GM12874 (cell line): ENCODE results near the gene MAPRE3.
A peak's percentile ranks its signal among the peaks of the same experiment; 100 is the strongest.

ENCODE experiments used
- TF ChIP-seq, protein P1 (sequence below): IDR thresholded peaks from 2 replicates; pipeline ENCODE4 v1.5.1; 2011; ENCODE audit warnings: low read depth, mild to moderate bottlenecking, control low read depth, low read length, moderate library complexity; ENCODE audit not compliant: insufficient read depth

Gene MAPRE3

DNA sequence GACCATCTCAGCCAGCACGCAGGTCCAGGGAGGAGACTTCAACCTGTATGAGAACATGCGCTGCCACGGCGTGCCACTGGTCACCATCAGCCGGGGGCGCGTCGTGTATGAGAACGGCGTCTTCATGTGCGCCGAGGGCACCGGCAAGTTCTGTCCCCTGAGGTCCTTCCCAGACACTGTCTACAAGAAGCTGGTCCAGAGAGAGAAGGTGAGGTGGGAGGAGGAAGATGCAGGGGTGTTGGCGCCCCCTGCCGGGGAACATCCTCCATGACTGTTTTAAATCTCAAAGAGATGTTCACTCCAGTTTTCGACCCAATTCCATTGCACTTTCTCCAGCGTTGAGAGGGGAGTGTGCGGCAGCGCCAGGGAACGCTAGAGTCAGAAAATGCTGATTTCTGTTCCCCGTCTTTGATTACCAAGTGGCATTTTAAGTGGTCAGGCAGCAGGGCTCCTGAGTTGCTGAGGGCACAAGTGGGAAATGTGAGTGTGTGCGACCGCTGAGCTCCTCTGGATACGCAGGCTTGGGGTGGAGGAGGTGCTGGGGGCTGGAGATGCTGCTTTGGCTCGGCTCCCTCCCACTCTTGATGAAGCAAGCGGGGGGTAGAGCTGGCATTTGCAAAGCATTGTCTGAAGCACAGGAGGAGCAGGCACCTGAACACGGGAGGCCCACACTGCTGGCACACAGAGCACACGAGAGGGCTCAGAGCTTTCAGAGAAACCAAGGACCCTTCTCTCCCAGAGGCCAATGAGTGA, 27.7 kb upstream of the MAPRE3 start:
- TF ChIP-seq, protein P1, sequence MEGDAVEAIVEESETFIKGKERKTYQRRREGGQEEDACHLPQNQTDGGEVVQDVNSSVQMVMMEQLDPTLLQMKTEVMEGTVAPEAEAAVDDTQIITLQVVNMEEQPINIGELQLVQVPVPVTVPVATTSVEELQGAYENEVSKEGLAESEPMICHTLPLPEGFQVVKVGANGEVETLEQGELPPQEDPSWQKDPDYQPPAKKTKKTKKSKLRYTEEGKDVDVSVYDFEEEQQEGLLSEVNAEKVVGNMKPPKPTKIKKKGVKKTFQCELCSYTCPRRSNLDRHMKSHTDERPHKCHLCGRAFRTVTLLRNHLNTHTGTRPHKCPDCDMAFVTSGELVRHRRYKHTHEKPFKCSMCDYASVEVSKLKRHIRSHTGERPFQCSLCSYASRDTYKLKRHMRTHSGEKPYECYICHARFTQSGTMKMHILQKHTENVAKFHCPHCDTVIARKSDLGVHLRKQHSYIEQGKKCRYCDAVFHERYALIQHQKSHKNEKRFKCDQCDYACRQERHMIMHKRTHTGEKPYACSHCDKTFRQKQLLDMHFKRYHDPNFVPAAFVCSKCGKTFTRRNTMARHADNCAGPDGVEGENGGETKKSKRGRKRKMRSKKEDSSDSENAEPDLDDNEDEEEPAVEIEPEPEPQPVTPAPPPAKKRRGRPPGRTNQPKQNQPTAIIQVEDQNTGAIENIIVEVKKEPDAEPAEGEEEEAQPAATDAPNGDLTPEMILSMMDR, result peak; percentile 79

DNA sequence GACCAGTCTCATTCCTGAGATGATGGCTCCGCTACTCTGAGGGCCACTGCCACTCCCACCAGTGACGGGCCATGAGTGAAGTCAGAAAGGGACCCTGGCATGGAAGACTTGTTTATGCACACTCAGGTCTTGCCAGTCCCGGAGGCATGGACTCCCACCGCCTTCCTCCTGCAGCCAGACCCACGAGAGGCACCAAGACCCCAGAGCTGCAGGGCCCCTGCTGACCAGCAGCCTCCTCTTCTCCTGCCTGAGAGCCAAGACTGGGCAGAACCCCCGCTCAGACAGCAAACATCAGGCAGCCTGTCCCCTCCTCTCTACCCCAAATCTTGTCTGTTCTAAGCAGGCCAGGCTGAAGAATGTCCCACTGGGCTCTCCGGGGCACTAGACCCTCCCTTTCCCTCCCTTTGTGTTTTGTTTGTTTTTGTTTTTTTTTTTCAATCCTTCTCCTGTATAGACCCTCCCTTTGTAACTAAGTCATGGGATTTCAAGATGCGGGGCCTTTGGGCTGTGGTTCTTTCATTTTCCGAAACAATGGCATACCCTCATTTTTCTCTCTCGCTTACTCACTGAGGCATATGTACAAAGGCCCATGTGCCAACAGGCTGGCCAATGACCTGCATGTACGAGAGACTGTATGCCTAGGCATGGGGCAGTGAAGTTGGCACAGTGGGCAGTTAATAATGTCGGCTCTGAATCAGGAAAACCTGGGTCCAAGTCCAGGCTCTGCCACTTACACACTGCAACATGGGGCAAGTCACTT, 24.3 kb upstream of the MAPRE3 start:
- TF ChIP-seq, protein P1, result no peak

DNA sequence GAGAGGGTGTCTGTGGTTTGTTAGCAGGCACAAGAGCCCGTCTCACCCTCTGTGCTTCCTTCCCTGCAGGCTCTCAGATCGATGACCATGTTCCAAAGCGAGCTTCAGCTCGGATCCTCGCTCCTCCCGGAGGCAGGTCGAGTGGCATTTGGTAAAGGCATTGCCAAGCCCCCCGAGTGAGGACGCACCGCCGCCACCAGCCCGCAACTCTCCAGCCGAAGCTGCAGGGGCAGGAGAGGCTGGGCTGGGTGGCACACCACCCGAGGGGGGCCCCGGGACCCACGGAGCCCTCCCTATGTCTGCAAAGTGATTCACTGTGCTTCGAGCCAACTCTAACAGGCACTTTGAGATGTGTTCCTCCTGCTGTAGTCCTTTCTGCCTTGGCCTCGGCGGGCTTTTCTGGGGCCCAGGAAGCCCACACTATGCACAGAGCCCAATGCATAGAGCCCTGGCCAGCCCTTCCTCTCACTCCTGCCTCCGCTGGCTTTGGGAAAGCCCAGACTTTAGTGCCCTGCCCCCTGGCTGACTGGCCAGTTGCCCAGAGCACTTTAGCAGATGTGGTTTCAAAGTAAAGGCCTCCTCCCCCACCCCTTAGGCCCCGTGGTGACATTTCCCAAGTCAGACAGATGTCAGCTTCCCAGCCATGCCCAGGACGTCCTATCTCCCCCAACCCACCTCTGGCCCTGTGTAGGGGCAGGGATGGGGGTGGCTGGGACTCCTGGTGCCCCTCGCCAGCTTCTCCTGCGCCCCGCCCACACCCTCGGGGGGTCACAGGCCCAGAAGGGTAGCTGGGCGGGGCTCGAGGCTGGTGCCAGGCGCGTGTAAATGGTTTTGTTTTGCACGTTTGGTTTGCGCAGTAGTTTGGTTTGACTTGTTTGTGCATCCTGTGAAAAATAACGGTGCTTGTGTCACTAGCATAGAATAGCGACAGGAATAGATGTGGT, 23.3 kb upstream of the MAPRE3 start:
- TF ChIP-seq, protein P1, result no peak

DNA sequence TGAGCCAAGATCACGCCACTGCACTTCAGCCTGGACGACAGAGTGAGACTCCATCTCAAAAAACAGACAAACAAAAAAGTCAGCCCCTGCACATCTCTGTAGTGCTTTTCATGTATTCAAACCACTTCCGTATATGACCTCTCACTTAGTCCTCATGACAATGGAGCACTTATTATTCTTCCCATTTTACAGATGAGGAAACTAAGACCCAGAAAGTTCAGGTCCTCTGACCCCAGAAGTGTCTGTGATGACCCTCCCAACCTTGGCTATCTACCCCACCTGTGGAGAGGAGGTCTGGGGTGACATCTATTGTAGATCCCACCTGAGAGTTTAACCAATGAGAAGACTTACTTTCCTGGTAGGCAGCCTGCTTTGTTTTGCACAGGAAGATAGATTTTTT, 21.6 kb upstream of the MAPRE3 start:
- TF ChIP-seq, protein P1, result no peak

DNA sequence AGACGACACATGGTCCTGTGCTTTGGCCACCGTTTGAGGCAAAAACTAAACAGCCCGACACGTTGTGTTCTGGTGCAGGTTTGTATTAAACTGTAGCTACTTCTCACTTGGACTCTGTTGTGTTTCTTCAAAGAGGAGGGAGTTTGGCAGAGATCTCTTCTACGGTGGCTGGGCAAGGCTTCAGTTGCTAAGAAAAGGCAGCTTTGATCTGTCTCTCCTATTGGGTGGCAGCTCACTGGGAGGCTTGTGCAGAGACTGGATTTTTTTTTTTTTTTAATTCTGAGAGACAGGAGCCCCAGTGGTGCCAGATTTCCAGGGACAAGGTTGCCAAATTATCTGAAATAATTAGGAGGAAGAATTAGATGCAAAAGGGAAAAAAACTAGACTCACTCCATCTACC, 20.2 kb upstream of the MAPRE3 start:
- TF ChIP-seq, protein P1, result no peak

DNA sequence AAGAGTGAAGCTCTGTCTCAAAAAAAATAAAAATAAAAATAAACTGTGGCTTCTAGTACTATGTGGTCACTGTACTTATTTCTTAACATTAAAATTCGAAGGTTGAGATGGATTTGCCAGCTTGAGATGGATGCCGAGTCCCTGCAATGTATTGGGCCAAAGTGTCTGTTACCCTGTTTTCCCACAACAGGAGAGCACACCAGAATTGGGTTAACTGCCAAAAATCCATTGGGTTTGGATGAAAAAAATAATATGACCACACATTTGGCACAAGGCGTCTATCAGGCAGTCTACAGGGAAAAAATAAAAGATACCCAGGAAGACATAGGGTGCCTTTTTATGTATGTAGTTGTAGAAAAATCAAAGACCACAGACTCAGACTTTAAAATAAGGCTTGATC, 19.2 kb upstream of the MAPRE3 start:
- TF ChIP-seq, protein P1, result no peak

DNA sequence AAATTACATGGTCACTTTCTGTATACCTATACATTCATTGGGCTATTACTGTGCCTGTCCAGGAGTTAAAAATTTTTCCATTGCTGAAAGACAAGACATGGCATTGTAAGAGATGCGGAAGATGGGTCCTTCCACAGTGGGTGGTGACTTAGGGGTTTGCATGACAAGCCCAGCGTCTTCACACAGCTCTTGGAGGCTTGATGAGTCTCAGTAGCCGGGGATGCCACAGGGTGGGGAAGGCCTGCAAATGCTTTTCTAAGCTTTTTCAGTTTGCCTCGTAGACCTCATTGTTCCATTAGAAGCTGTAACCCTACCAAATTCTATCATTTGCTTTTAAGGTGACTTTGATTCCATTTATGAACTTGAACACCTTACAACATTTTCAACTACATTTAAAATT, 18.1 kb upstream of the MAPRE3 start:
- TF ChIP-seq, protein P1, result no peak
